Lung (tissue), 12 donors: ENCODE measurements around the gene SELE. TPM values are rescaled to one million over a fixed set of nuclear protein-coding genes. Genes with fewer than 3 reads are reported as not detected.
"Not testable (repeated sequence)": the region's sequence is repeated elsewhere in the genome, so short reads cannot be mapped to it uniquely, and the experiment has no call there.

ENCODE experiments used
- ATAC-seq: fragments of 200-7000 bp; cut with Tn5 transposase; one replicate; pipeline ENCODE4 v1.9.1; 2020; ENCODE audit warnings: moderate number of reproducible peaks; ENCODE audit not compliant: insufficient read depth, low FRiP score
- DNase-seq, 3 donors: peaks; one replicate each; pipeline ENCODE4 v3.0.0-alpha.2; 2013 to 2017
- H3K27ac ChIP-seq, 2 donors: one replicate each; pipeline ENCODE4 v1.5.1; 2013; ENCODE audit warnings: mild to moderate bottlenecking in 2 of 2, moderate library complexity in 2 of 2, control low read depth in 1 of 2, inconsistent platforms in 1 of 2, low read depth in 1 of 2, low read length in 1 of 2
- H3K27me3 ChIP-seq, 3 donors: one replicate each; pipeline ENCODE4 v1.5.1; 2013; ENCODE audit warnings: low read length in 2 of 3; ENCODE audit not compliant: control insufficient read depth in 3 of 3, insufficient read depth in 3 of 3
- H3K36me3 ChIP-seq, 4 donors: one replicate each; pipeline ENCODE4 v1.5.1; 2013; ENCODE audit warnings: low read length in 4 of 4, mild to moderate bottlenecking in 1 of 4, moderate library complexity in 1 of 4; ENCODE audit not compliant: control insufficient read depth in 4 of 4, insufficient read depth in 4 of 4
- H3K4me1 ChIP-seq, 5 donors: one replicate each; pipeline ENCODE4 v1.5.1; 2013; ENCODE audit warnings: low read length in 5 of 5, mild to moderate bottlenecking in 2 of 5, moderate library complexity in 1 of 5; ENCODE audit not compliant: control insufficient read depth in 5 of 5, insufficient read depth in 5 of 5
- H3K4me3 ChIP-seq: one replicate; pipeline ENCODE4 v1.5.1; 2013; ENCODE audit warnings: mild to moderate bottlenecking, control low read depth, moderate library complexity
- H3K9ac ChIP-seq, 2 donors: one replicate each; pipeline ENCODE4 v1.5.1; 2013; ENCODE audit warnings: low read length in 2 of 2, control low read depth in 1 of 2; ENCODE audit not compliant: insufficient read depth in 1 of 2
- H3K9me3 ChIP-seq, 4 donors: one replicate each; pipeline ENCODE4 v1.5.1; 2013; ENCODE audit warnings: low read length in 3 of 4, mild to moderate bottlenecking in 1 of 4, moderate library complexity in 1 of 4; ENCODE audit not compliant: control insufficient read depth in 4 of 4, insufficient read depth in 3 of 4
- WGBS, 2 donors: extraction: QIAGEN DNeasy Blood & Tissue Kit; methylation state at CpG; one replicate each; pipeline ENCODE4 v1.1.7; 2013; 5-methylcytosine and 5-hydroxymethylcytosine counted together
- polyA plus RNA-seq, 2 donors: library from polyadenylated mRNA; stranded (reverse); fragments of 200-250 nt; gene quantifications; one replicate each; pipeline ENCODE4 v1.2.1, GENCODE V29; 2013
- total RNA-seq, 2 donors: library from RNA; depleted of rRNA in 1 of 2; stranded (reverse); fragments of >200 nt in 1 of 2; gene quantifications; one replicate each; pipeline ENCODE4 v1.2.1, GENCODE V29; 2014 to 2021
- TF ChIP-seq, protein P1 (sequence below): IDR thresholded peaks from 2 replicates; pipeline ENCODE4 v1.5.1; 2012; ENCODE audit warnings: mild to moderate bottlenecking; ENCODE audit errors: control extremely low read depth, extremely low read depth
- donor health status: control.
- donor health status: control.
- donor health status: Bipolar disorder and iron deficiency.
- donor health status: healthy.
- donor health status: DM: yes; HTN: yes; CAD: no.

The SELE gene
- total and polyA plus RNA-seq, 4 donors, result 2.1 to 40.2 (median 3.9) TPM

DNA sequence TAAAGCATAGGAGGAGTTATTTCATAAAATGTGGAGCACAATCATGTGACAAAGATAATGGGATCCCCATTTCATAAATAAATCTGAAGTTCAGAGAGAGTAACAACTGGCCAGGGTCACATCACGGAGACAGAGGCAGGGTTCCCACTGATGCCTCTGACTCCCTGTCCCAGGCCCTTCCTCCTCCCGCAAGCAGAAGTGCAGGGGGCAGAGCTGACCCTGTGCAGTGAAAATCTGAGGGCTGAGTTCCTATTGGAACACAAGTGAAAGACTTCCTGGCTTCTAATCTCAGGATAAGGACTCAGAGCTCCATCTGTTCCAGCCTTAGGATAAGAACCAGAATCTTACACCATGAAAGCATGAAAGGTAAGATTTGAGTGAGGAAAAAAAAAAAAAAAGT is 44.5 kb downstream of the SELE start:
- H3K36me3 ChIP-seq, result no peaks in the 10 kb centered on the region
- ATAC-seq (no peak), DNase-seq (no peak)
- no peaks in the 10 kb centered on the region for H3K4me1 ChIP-seq
- TF ChIP-seq, protein P1, sequence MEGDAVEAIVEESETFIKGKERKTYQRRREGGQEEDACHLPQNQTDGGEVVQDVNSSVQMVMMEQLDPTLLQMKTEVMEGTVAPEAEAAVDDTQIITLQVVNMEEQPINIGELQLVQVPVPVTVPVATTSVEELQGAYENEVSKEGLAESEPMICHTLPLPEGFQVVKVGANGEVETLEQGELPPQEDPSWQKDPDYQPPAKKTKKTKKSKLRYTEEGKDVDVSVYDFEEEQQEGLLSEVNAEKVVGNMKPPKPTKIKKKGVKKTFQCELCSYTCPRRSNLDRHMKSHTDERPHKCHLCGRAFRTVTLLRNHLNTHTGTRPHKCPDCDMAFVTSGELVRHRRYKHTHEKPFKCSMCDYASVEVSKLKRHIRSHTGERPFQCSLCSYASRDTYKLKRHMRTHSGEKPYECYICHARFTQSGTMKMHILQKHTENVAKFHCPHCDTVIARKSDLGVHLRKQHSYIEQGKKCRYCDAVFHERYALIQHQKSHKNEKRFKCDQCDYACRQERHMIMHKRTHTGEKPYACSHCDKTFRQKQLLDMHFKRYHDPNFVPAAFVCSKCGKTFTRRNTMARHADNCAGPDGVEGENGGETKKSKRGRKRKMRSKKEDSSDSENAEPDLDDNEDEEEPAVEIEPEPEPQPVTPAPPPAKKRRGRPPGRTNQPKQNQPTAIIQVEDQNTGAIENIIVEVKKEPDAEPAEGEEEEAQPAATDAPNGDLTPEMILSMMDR, result no peak
- H3K27me3 ChIP-seq, result no peaks in the 10 kb centered on the region
- no peak overlapping the region for H3K27ac ChIP-seq
- H3K9me3 ChIP-seq, result no peaks in the 10 kb centered on the region
- 57 to 76% methylated on average over 2 of the region's 2 CpGs for WGBS, 2 donors
- H3K9ac ChIP-seq, result no peak overlapping the region
- H3K4me3 ChIP-seq, result no peak overlapping the region

DNA sequence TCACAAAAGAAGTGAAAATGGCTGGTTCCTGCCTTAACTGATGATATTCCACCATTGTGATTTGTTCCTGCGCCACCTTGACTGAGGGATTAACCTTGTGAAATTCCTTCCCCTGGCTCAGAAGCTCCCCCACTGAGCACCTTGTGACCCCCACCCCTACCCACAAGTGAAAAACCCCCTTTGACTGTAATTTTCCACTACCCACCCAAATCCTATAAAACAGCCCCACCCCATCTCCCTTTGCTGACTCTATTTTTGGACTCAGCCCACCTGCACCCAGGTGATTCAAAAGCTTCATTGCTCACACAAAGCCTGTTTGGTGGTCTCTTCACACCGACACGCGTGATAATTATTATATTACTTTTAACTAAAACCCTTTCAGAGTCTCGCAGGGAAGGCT is 45.5 kb downstream of the SELE start:
- ATAC-seq, DNase-seq, H3K36me3 ChIP-seq, H3K9ac ChIP-seq, H3K27ac ChIP-seq, H3K9me3 ChIP-seq, H3K4me1 ChIP-seq, H3K4me3 ChIP-seq, H3K27me3 ChIP-seq: not testable (repeated sequence)
- WGBS, 2 donors, result 96% methylated on average over 5 of the region's 5 CpGs

DNA sequence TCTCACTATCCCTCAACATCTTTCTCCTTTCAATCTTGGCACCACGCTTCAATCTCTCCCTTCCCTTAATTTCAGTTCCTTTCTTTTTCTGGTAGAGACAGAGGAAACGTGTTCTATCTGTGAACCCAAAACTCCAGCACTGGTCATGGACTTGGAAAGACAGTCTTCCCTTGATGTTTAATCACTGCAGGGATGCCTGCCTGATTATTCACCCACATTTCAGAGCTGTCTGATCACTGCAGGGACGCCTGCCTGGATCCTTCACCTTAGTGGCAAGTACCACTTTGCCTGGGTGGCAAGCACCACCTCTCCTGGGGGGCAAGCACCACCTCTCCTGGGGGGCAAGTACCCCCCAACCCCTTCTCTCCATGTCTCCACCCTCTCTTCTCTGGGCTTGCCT is 50.2 kb downstream of the SELE start:
- Histone ChIP-seq H3K9ac (no peak overlapping the region), H3K4me1 (no peaks in the 10 kb centered on the region), H3K27me3 (no peaks in the 10 kb centered on the region), H3K9me3 (no peaks in the 10 kb centered on the region), H3K27ac (no peak overlapping the region), H3K36me3 (no peaks in the 10 kb centered on the region), H3K4me3 (no peak overlapping the region)
- no peak for DNase-seq
- TF ChIP-seq, protein P1, result no peak
- no peak for ATAC-seq
- 75 to 77% methylated on average over 3 of the region's 3 CpGs for WGBS, 2 donors

DNA sequence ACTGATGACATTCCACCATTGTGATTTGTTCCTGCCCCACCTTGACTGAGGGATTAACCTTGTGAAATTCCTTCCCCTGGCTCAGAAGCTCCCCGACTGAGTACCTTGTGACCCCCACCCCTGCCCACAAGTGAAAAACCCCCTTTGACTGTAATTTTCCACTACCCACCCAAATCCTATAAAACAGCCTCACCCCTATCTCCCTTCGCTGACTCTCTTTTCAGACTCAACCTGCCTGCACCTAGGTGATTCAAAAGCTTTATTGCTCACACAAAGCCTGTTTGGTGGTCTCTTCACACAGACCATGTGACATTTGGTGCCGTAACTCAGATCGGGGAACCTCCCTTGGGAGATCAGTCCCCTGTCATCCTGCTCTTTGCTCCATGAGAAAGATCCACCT is 50.7 kb downstream of the SELE start:
- WGBS, 2 donors, result 79 to 91% methylated on average over 4 of the region's 4 CpGs
- H3K9ac ChIP-seq, ATAC-seq, H3K27ac ChIP-seq, H3K27me3 ChIP-seq, H3K9me3 ChIP-seq, H3K36me3 ChIP-seq, DNase-seq, H3K4me1 ChIP-seq, H3K4me3 ChIP-seq: not testable (repeated sequence)

DNA sequence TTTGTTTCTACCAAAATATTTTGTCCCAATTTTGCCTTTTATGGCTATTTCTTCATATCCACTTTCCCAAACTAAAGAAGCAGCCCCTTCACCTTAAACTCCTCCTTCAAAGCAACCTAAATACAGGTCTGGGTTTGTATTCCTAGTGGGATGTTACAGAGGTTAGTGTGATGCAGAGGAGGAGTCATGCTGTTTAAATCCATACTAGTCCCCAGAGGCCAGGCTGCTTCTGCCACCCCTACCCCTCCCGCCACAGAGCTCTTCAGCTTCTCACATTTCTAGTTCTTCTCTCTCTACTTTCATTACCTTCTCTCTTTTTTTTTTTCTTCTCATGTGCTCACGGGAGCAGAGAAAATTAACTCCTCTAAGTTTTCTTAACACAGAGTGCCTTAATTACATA is 51.8 kb downstream of the SELE start:
- H3K9me3 ChIP-seq, result no peaks in the 10 kb centered on the region
- DNase-seq, result no peak
- 43 to 61% methylated on average over 2 of the region's 2 CpGs for WGBS, 2 donors
- H3K4me1 ChIP-seq, result no peaks in the 10 kb centered on the region
- H3K27me3 ChIP-seq, result no peaks in the 10 kb centered on the region
- TF ChIP-seq, protein P1, result no peak
- H3K27ac ChIP-seq, result no peak overlapping the region
- no peak for ATAC-seq
- H3K36me3 ChIP-seq, result no peaks in the 10 kb centered on the region
- no peak overlapping the region for H3K4me3 ChIP-seq
- no peak overlapping the region for H3K9ac ChIP-seq
